Upper lobe of right lung (tissue), 1 donor: Measurements from ENCODE around the gene GRAMD2B. TPM values are rescaled to one million over a fixed set of nuclear protein-coding genes. Genes with fewer than 3 reads are reported as not detected.
A peak's percentile ranks its signal among the peaks of the same experiment; 100 is the strongest.

ENCODE experiments used
- ATAC-seq: fragments of 200-7000 bp; cut with Tn5 transposase; one replicate; pipeline ENCODE4 v1.9.1; 2020; ENCODE audit warnings: mild to moderate bottlenecking, moderate library complexity
- DNase-seq: peaks from one replicate; pipeline ENCODE4 v3.0.0-alpha.2; 2020
- H3K27ac ChIP-seq: fragments of 200-600 bp; one replicate; pipeline ENCODE4 v1.8.0; 2022
- H3K27me3 ChIP-seq: fragments of 200-600 bp; one replicate; pipeline ENCODE4 v1.8.0; 2022; ENCODE audit warnings: mild to moderate bottlenecking
- H3K36me3 ChIP-seq: fragments of 200-600 bp; one replicate; pipeline ENCODE4 v1.8.0; 2022
- H3K4me1 ChIP-seq: fragments of 200-600 bp; one replicate; pipeline ENCODE4 v1.8.0; 2022
- H3K4me3 ChIP-seq: fragments of 200-600 bp; one replicate; pipeline ENCODE4 v1.8.0; 2022; ENCODE audit warnings: mild to moderate bottlenecking
- H3K9me3 ChIP-seq: fragments of 200-600 bp; one replicate; pipeline ENCODE4 v1.8.0; 2022
- intact Hi-C: fragments of 100-400 bp; cut with DNase I; formaldehyde crosslinking; loops from one replicate; pipeline ENCODE4 v1.11.0; 2022
- total RNA-seq: library from RNA; stranded (reverse); fragmentation: NEBNext Ultra II Directional; extraction: Animal tissue kit (Norgen Biotek cat#: 25700); gene quantifications from one replicate; pipeline ENCODE4 v1.2.1, GENCODE V29; 2021
- TF ChIP-seq, protein P1 (sequence below): fragments of 200-600 bp; IDR thresholded peaks from one replicate; pipeline ENCODE4 v1.8.0; 2022; ENCODE audit warnings: antibody characterized with exemption
- donor health status: DM: no; HTN: yes; CAD: no; lungs with severe emphysema.

The GRAMD2B gene
- total RNA-seq, 1 donor from 2014 or later, result 17.0 TPM

DNA sequence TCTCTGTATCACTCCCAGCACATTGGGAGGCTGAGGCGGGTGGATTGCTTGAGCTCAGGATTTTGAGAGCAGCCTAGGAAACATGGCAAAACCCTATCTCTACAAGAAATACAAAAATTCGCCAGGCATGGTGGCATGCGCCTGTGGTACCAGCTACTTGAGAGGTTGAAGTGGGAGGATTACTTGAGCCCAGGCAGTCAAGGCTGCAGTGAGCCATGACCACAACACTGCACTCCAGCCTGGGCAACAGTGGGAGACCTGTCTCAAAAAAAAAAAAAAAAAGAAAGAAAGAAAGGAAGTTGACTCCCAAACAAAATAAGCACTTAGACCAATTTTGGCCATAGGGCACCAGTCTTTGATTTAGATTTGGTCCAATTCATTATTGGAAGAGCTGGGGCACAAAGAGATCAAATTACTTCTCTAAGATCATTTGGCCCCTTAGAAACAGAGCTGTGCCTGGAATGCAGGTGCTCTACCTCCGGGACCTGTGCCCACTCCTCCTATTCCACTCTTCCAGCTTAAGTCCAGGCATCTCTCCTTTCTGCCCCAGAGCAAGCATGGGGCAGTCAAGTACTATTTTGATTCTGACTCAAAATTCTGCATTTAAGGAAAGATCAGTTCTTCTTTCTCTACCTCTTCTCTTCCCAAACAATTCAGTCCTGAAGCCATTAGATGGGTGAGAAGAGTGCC lies 112.8 kb downstream of the GRAMD2B start:
- Histone ChIP-seq H3K36me3 (no peaks in the 10 kb centered on the region), H3K27me3 (no peaks in the 10 kb centered on the region)
- TF ChIP-seq, protein P1, sequence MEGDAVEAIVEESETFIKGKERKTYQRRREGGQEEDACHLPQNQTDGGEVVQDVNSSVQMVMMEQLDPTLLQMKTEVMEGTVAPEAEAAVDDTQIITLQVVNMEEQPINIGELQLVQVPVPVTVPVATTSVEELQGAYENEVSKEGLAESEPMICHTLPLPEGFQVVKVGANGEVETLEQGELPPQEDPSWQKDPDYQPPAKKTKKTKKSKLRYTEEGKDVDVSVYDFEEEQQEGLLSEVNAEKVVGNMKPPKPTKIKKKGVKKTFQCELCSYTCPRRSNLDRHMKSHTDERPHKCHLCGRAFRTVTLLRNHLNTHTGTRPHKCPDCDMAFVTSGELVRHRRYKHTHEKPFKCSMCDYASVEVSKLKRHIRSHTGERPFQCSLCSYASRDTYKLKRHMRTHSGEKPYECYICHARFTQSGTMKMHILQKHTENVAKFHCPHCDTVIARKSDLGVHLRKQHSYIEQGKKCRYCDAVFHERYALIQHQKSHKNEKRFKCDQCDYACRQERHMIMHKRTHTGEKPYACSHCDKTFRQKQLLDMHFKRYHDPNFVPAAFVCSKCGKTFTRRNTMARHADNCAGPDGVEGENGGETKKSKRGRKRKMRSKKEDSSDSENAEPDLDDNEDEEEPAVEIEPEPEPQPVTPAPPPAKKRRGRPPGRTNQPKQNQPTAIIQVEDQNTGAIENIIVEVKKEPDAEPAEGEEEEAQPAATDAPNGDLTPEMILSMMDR, result no peak

DNA sequence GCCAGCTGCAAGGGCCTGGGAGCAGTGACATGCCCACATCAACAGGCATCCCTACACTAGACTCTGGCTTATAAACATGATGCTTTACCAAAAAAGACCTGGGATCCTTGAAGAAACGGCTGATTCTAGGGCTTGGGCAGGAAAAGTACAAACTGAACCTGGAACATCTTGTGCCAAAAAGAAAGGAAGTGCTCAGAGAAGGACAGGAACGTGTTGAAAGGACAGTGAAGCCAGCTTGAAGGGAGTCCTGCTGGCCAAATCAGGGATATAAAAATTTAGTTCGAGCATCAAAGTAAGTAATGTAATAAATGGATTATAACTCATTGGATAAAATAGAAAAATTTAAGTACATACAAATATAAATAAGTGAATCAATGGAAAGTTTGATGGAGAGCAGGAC lies 113.7 kb downstream of the GRAMD2B start:
- intact Hi-C loops, result no loop called here
- Histone ChIP-seq H3K27ac (no peak overlapping the region), H3K9me3 (no peaks in the 10 kb centered on the region), H3K4me3 (no peak overlapping the region), H3K4me1 (peaks cover 4% of the 10 kb centered on the region), H3K36me3 (no peaks in the 10 kb centered on the region), H3K27me3 (no peaks in the 10 kb centered on the region)
- TF ChIP-seq, protein P1, result peak; percentile 22
- DNase-seq (no peak), ATAC-seq (no peak)

More for the DNA sequence above, 112.8 kb downstream of the GRAMD2B start:
- Histone ChIP-seq H3K4me3 (no peak overlapping the region), H3K4me1 (peaks cover 4% of the 10 kb centered on the region), H3K9me3 (no peaks in the 10 kb centered on the region), H3K27ac (peak overlapping the region; percentile 48)
- ATAC-seq, result no peak
- intact Hi-C loops, result no loop called here
- no peak for DNase-seq

DNA sequence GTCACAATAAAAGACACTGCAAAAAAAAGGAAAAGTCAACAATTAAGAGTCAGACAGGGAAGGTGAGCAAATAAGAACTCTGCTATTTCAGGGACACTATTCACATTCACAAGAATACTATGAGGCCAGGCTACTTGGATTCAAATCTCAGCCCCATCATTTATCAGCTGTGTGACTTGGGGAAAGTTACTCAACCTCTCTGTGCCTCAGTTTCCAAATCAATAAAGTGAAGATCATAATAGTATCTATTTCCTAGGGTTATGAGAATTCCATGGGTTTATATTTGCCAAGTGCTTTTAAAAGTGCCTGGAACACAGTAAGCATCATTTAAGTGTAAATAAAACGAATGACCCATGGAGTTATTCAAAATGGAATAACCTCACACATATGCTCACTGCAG lies 115.4 kb downstream of the GRAMD2B start:
- DNase-seq (no peak), ATAC-seq (no peak)
- intact Hi-C loops, result no loop called here
- H3K4me3 ChIP-seq, result no peak overlapping the region
- TF ChIP-seq, protein P1, result no peak
- H3K9me3 ChIP-seq, result no peaks in the 10 kb centered on the region
- no peak overlapping the region for H3K27ac ChIP-seq
- peaks cover 4% of the 10 kb centered on the region for H3K4me1 ChIP-seq
- no peaks in the 10 kb centered on the region for H3K27me3 ChIP-seq
- no peaks in the 10 kb centered on the region for H3K36me3 ChIP-seq

DNA sequence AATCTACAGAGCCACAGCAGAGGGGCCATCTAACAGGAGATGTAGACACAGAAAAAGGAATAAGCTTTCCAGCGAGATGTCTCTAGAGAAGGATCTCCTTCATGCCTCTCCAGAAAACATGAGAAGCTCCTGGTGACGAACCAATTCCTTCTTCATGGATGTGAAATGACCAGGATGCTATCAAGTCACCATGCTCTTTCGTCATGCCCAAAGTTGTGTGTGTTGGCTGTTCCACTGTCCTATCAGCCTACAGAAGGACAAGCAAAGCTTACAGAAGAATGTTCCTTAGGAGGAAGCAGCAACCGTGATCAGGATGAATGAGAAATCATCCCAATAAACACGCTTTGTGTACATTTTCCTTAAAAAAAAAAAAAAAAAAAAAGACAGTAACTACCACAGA lies 117.4 kb downstream of the GRAMD2B start:
- Histone ChIP-seq H3K4me1 (peaks cover 4% of the 10 kb centered on the region), H3K27me3 (no peaks in the 10 kb centered on the region), H3K36me3 (peaks cover 10% of the 10 kb centered on the region), H3K4me3 (no peak overlapping the region), H3K9me3 (no peaks in the 10 kb centered on the region), H3K27ac (no peak overlapping the region)
- ATAC-seq (no peak), DNase-seq (no peak)
- intact Hi-C loops, result loop anchor here (5.0 kb wide), 1 partner anchor 188 kb away; no protein-coding TSS in a partner anchor
- TF ChIP-seq, protein P1, result no peak

DNA sequence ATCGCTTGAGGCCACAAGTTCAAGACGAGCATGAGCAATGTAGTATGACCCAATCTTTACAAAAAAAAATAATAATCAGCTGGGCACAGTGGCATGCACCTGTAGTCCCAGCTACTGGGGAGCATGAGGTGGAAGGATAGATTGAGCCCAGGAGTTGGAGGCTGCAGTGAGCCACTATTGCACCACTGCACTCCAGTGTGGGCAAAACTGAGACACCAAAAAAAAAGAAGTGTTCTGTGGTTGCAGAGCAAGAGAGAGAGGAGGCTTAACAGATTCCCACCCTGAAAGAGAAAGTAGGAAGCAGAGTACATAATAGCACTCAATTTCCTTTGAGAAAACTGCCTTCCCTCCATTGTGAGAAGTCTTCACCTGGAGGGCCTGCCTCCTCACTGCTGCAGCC lies 119.2 kb downstream of the GRAMD2B start:
- TF ChIP-seq, protein P1, result no peak
- H3K9me3 ChIP-seq, result no peaks in the 10 kb centered on the region
- intact Hi-C loops, result loop anchor here (5.0 kb wide), 1 partner anchor 190 kb away; no protein-coding TSS in a partner anchor
- H3K36me3 ChIP-seq, result peaks cover 20% of the 10 kb centered on the region
- no peaks in the 10 kb centered on the region for H3K4me1 ChIP-seq
- no peak for ATAC-seq
- no peak for DNase-seq
- no peak overlapping the region for H3K27ac ChIP-seq
- no peak overlapping the region for H3K4me3 ChIP-seq
- H3K27me3 ChIP-seq, result no peaks in the 10 kb centered on the region
